GM18951 (cell line): ENCODE measurements around the gene NDRG4.

Experiments
- POLR2A ChIP-seq: IDR thresholded peaks from 4 replicates; pipeline ENCODE4 v1.6.1; 2011; ENCODE audit warnings: mild to moderate bottlenecking; ENCODE audit not compliant: insufficient read length, insufficient read depth; ENCODE audit errors: extremely low read depth
- in situ Hi-C: fragments of 300-500 bp; cut with MboI; formaldehyde crosslinking; loops from one replicate; pipeline ENCODE4 v1.12.0; 2022; ENCODE audit warnings: low sequenced_read_pairs, mixed read lengths, inconsistent platforms; ENCODE audit not compliant: unreplicated experiment

Gene NDRG4

GRCh38 chr16:58474296-58474695 is 25.6 kb upstream of the NDRG4 start:
- in situ Hi-C loops: no loop called here
- TF ChIP-seq POLR2A: no peak

- in situ Hi-C loops: loop anchor here (25.0 kb wide), 1 partner anchor 463 kb away; the partner anchor contains the start of genes USB1 and ZNF319
- no peak for TF ChIP-seq POLR2A
Observed at GRCh38 chr16:58475091-58475619, 24.8 kb upstream of the NDRG4 start.

GRCh38 chr16:58476791-58477190 is 23.2 kb upstream of the NDRG4 start:
- TF ChIP-seq POLR2A: no peak
- in situ Hi-C loops: loop anchor here (25.0 kb wide), 1 partner anchor 464 kb away; the partner anchor contains the start of genes USB1 and ZNF319

- no peak for TF ChIP-seq POLR2A
- in situ Hi-C loops: loop anchor here (25.0 kb wide), 1 partner anchor 466 kb away; the partner anchor contains the start of genes USB1 and ZNF319
Observed at GRCh38 chr16:58478427-58478826, 21.5 kb upstream of the NDRG4 start.

GRCh38 chr16:58481226-58481869 is 18.6 kb upstream of the NDRG4 start:
- in situ Hi-C loops: loop anchor here (25.0 kb wide), 1 partner anchor 469 kb away; the partner anchor contains the start of genes USB1 and ZNF319
- no peak for TF ChIP-seq POLR2A

GRCh38 chr16:58481931-58482330 is 18.0 kb upstream of the NDRG4 start:
- TF ChIP-seq POLR2A: no peak
- in situ Hi-C loops: loop anchor here (25.0 kb wide), 1 partner anchor 470 kb away; the partner anchor contains the start of genes USB1 and ZNF319

GRCh38 chr16:58485184-58485887 is 14.6 kb upstream of the NDRG4 start:
- in situ Hi-C loops: loop anchor here (25.0 kb wide), 1 partner anchor 473 kb away; the partner anchor contains the start of genes USB1 and ZNF319

GRCh38 chr16:58487566-58488351 is 12.2 kb upstream of the NDRG4 start:
- in situ Hi-C loops: loop anchor here (25.0 kb wide), 1 partner anchor 475 kb away; the partner anchor contains the start of genes USB1 and ZNF319
- TF ChIP-seq POLR2A: no peak

More at GRCh38 chr16:58485184-58485887, 14.6 kb upstream of the NDRG4 start:
- no peak for TF ChIP-seq POLR2A

- in situ Hi-C loops: loop anchor here (25.0 kb wide), 1 partner anchor 476 kb away; the partner anchor contains the start of genes USB1 and ZNF319
- no peak for TF ChIP-seq POLR2A
Observed at GRCh38 chr16:58488531-58488930, 11.4 kb upstream of the NDRG4 start.

- TF ChIP-seq POLR2A: no peak
- in situ Hi-C loops: loop anchor here (5.0 to 25.0 kb wide), 2 partner anchors 143 to 478 kb away; partner anchors contain the start of genes USB1 and ZNF319
Observed at GRCh38 chr16:58490065-58490464, 9.9 kb upstream of the NDRG4 start.

- in situ Hi-C loops: loop anchor here (5.0 to 25.0 kb wide), 2 partner anchors 143 to 478 kb away; partner anchors contain the start of genes USB1 and ZNF319
Observed at GRCh38 chr16:58490539-58490938, 9.4 kb upstream of the NDRG4 start.

- in situ Hi-C loops: loop anchor here (5.0 to 25.0 kb wide), 2 partner anchors 145 to 480 kb away; partner anchors contain the start of genes USB1 and ZNF319
- TF ChIP-seq POLR2A: no peak
Observed at GRCh38 chr16:58492066-58492465, 7.9 kb upstream of the NDRG4 start.

GRCh38 chr16:58492735-58493134 is 7.2 kb upstream of the NDRG4 start:
- in situ Hi-C loops: loop anchor here (5.0 to 25.0 kb wide), 2 partner anchors 145 to 480 kb away; partner anchors contain the start of genes USB1 and ZNF319

More at GRCh38 chr16:58492735-58493134, 7.2 kb upstream of the NDRG4 start:
- TF ChIP-seq POLR2A: no peak
